Measurements from ENCODE around the gene INPP4B.

DNA sequence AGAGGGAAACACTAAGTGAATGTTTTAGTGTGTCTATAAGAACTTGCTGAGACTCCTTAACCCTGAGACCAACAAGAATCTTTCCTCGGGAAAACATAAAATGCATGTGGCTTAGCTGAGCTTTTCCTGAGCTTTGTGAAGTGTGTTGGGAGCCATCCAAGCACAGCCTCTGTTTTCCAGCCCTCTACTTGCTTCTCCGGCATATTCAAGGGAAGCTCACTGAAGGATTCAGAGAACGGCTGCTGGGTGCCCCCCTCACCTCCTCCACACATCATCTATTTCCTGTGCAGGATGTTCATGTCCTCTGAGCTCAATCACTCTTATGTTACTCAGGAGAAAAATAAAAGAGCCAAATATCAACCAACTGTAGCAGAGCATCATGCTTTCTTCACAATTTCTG is 717.6 kb downstream of the INPP4B start:
- TF ChIP-seq EZH2 (IDR thresholded peaks at IDR 0.05; ENCODE audit: borderline replicate concordance, insufficient read depth, low read depth, low read length, poor library complexity, severe bottlenecking): no peak
- TF ChIP-seq, protein P1, sequence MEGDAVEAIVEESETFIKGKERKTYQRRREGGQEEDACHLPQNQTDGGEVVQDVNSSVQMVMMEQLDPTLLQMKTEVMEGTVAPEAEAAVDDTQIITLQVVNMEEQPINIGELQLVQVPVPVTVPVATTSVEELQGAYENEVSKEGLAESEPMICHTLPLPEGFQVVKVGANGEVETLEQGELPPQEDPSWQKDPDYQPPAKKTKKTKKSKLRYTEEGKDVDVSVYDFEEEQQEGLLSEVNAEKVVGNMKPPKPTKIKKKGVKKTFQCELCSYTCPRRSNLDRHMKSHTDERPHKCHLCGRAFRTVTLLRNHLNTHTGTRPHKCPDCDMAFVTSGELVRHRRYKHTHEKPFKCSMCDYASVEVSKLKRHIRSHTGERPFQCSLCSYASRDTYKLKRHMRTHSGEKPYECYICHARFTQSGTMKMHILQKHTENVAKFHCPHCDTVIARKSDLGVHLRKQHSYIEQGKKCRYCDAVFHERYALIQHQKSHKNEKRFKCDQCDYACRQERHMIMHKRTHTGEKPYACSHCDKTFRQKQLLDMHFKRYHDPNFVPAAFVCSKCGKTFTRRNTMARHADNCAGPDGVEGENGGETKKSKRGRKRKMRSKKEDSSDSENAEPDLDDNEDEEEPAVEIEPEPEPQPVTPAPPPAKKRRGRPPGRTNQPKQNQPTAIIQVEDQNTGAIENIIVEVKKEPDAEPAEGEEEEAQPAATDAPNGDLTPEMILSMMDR (IDR thresholded peaks at IDR 0.05): no peak

Measured in B cell (primary cell).